Keratinocyte (primary cell): ENCODE measurements around the gene MED12L. TPM values are rescaled to one million over a fixed set of nuclear protein-coding genes. Genes with fewer than 3 reads are reported as not detected.

Experiments used
- DNase-seq: peaks from one replicate; pipeline ENCODE4 v3.0.0-alpha.2; 2011; ENCODE audit warnings: low read depth, missing footprints, low spot score
- FAIRE-seq: peaks from 2 replicates; lab custom pipeline; 2011; peaks lifted over from hg19 to GRCh38; lab: Jason Lieb, UNC
- H2AFZ ChIP-seq: 2 replicates; pipeline ENCODE4 v1.6.0; 2012; ENCODE audit warnings: low read length, control low read depth, inconsistent platforms; ENCODE audit not compliant: control insufficient read depth
- H3K27ac ChIP-seq: 2 replicates; pipeline ENCODE4 v1.5.1; 2011; ENCODE audit warnings: low read length; ENCODE audit not compliant: control insufficient read depth, insufficient read depth
- H3K27me3 ChIP-seq: 3 replicates; pipeline ENCODE4 v1.6.0; 2011; ENCODE audit warnings: low read length; ENCODE audit not compliant: control insufficient read depth, insufficient read depth; ENCODE audit errors: extremely low read depth
- H3K36me3 ChIP-seq, 2 experiments: 2 replicates in 1 of 2; 3 replicates in 1 of 2; pipeline ENCODE4 v1.5.1; 2011; ENCODE audit warnings: low read length in 2 of 2, mild to moderate bottlenecking in 1 of 2; ENCODE audit not compliant: control insufficient read depth in 2 of 2, insufficient read depth in 2 of 2; ENCODE audit errors: extremely low read depth in 1 of 2
- H3K4me1 ChIP-seq: 3 replicates; pipeline ENCODE4 v1.5.1; 2011; ENCODE audit warnings: low read length; ENCODE audit not compliant: control insufficient read depth, insufficient read depth; ENCODE audit errors: extremely low read depth
- H3K4me2 ChIP-seq: 3 replicates; pipeline ENCODE4 v1.6.0; 2011; ENCODE audit warnings: low read depth, low read length; ENCODE audit not compliant: control insufficient read depth, insufficient read depth; ENCODE audit errors: extremely low read depth
- H3K4me3 ChIP-seq, 3 experiments: fragments of 200-600 bp in 1 of 3; sonication (generic) in 1 of 3; 2 replicates in 2 of 3; 3 replicates in 1 of 3; pipeline ENCODE4 v1.5.1; 2011 to 2016; ENCODE audit warnings: low read length in 3 of 3, mild to moderate bottlenecking in 3 of 3, control low read depth in 2 of 3, inconsistent platforms in 1 of 3, low read depth in 1 of 3, mixed read lengths in 1 of 3, mixed run types in 1 of 3, moderate library complexity in 1 of 3; ENCODE audit not compliant: control insufficient read depth in 2 of 3, insufficient read depth in 2 of 3; ENCODE audit errors: extremely low read depth in 1 of 3
- H3K79me2 ChIP-seq: 2 replicates; pipeline ENCODE4 v1.6.0; 2012; ENCODE audit warnings: low read length; ENCODE audit not compliant: control insufficient read depth, insufficient read depth
- H3K9ac ChIP-seq: 3 replicates; pipeline ENCODE4 v1.6.0; 2011; ENCODE audit warnings: low read length; ENCODE audit not compliant: control insufficient read depth, insufficient read depth; ENCODE audit errors: extremely low read depth
- H3K9me1 ChIP-seq: 3 replicates; pipeline ENCODE4 v1.6.0; 2011; ENCODE audit warnings: low read length; ENCODE audit not compliant: control insufficient read depth, insufficient read depth; ENCODE audit errors: extremely low read depth
- H3K9me3 ChIP-seq: 2 replicates; pipeline ENCODE4 v1.5.1; 2012; ENCODE audit warnings: low read depth, low read length; ENCODE audit not compliant: control insufficient read depth
- H4K20me1 ChIP-seq: 3 replicates; pipeline ENCODE4 v1.6.0; 2011; ENCODE audit warnings: low read length; ENCODE audit not compliant: control insufficient read depth, insufficient read depth; ENCODE audit errors: extremely low read depth
- CTCF ChIP-seq, 3 experiments: IDR thresholded peaks in 1 of 3; conservative IDR thresholded peaks in 1 of 3; optimal IDR thresholded peaks in 1 of 3; 2 replicates in 2 of 3; 3 replicates in 1 of 3; pipeline versions ENCODE3 to v1.5.1; 2011; ENCODE audit warnings: low read length in 3 of 3, mild to moderate bottlenecking in 3 of 3, moderate library complexity in 2 of 3, control low read depth in 1 of 3, inconsistent platforms in 1 of 3; ENCODE audit not compliant: insufficient read depth in 2 of 3; ENCODE audit errors: extremely low read depth in 1 of 3
- EZH2 ChIP-seq: IDR thresholded peaks from one replicate; pipeline ENCODE4 v1.6.1; 2012; ENCODE audit warnings: inconsistent platforms, mild to moderate bottlenecking, low read length, moderate library complexity
- dilution Hi-C: fragments of 300-500 bp; cut with MboI; formaldehyde crosslinking; loops from one replicate; pipeline ENCODE4 v1.7.0; 2020; ENCODE audit warnings: low sequenced_read_pairs; ENCODE audit not compliant: extremely low pct_ligation_motif_present
- polyA plus RNA-seq, 5 experiments: library from polyadenylated mRNA; depleted of rRNA in 3 of 5; stranded (reverse) in 3 of 5; stranded (forward) in 1 of 5; unstranded in 1 of 5; fragments of >200 nt; gene quantifications; 1 replicate in 1 of 5; 2 replicates in 3 of 5; 3 replicates in 1 of 5; pipeline versions ENCODE4 v1.2.1 to v1.2.3, GENCODE V29; 2011 to 2012; ENCODE audit warnings: missing spikeins in 2 of 5, low read depth in 1 of 5, low replicate concordance in 1 of 5

The MED12L gene
- polyA plus RNA-seq, 1 donor (not counting 4 experiments of a cell fraction or from before 2014, with no cell fraction given) = 0.04 TPM

GRCh38 chr3:151262871-151263525 is 177.5 kb downstream of the MED12L start:
- Histone ChIP-seq H2AFZ (no peak overlapping the region), H3K4me2 (no peak overlapping the region), H3K4me3 (no peak overlapping the region), H3K27ac (no peak overlapping the region), H3K9me3 (no peaks in the 10 kb centered on the region), H3K27me3 (no peaks in the 10 kb centered on the region), H3K79me2 (no peaks in the 10 kb centered on the region), H3K36me3 (no peaks in the 10 kb centered on the region), H3K9ac (no peak overlapping the region), H3K4me1 (no peaks in the 10 kb centered on the region), H3K9me1 (no peaks in the 10 kb centered on the region), H4K20me1 (no peaks in the 10 kb centered on the region)
- no peak for TF ChIP-seq CTCF (optimal IDR thresholded peaks at IDR 0.05 in 1 of 3, IDR thresholded peaks at IDR 0.05 in 1 of 3, conservative IDR thresholded peaks at IDR 0.05 in 1 of 3; ENCODE audit: extremely low read depth in 1 of 3, insufficient read depth in 2 of 3, low read length in 3 of 3)
- TF ChIP-seq EZH2 = no peak
- dilution Hi-C loops = no loop called here
- FAIRE-seq = no peak
- DNase-seq = no peak

- DNase-seq = no peak
- Histone ChIP-seq H3K27me3 (no peaks in the 10 kb centered on the region), H3K36me3 (no peaks in the 10 kb centered on the region), H3K9me1 (no peaks in the 10 kb centered on the region), H3K9me3 (no peaks in the 10 kb centered on the region), H3K9ac (no peak overlapping the region), H3K27ac (no peak overlapping the region), H3K79me2 (no peaks in the 10 kb centered on the region), H2AFZ (no peak overlapping the region), H3K4me2 (no peak overlapping the region), H3K4me3 (no peak overlapping the region), H3K4me1 (no peaks in the 10 kb centered on the region), H4K20me1 (no peaks in the 10 kb centered on the region)
- TF ChIP-seq CTCF (optimal IDR thresholded peaks at IDR 0.05 in 1 of 3, IDR thresholded peaks at IDR 0.05 in 1 of 3, conservative IDR thresholded peaks at IDR 0.05 in 1 of 3; ENCODE audit: extremely low read depth in 1 of 3, insufficient read depth in 2 of 3, low read length in 3 of 3) = no peak
- no peak for TF ChIP-seq EZH2
- dilution Hi-C loops = no loop called here
- FAIRE-seq = no peak
These were observed 179.1 kb downstream of the MED12L start for GRCh38 chr3:151264605-151265004.
